Inflammatory macrophage treated with lipopolysaccharide for 4 hours (primary cell): ENCODE results near the gene E2F6.
"Not testable (repeated sequence)": the region's sequence is repeated elsewhere in the genome, so short reads cannot be mapped to it uniquely, and the experiment has no call there.

ENCODE experiments used
- DNase-seq: peaks from one replicate; pipeline ENCODE4 v3.0.0-alpha.2; 2020

Gene E2F6

GRCh38 chr2:11411244-11411643, 54.7 kb downstream of the E2F6 start:
- no peak for DNase-seq

- no peak for DNase-seq
Measured at GRCh38 chr2:11410101-11410500, 55.9 kb downstream of the E2F6 start.

- no peak for DNase-seq
Measured at GRCh38 chr2:11409572-11409959, 56.4 kb downstream of the E2F6 start.

- no peak for DNase-seq
Measured at GRCh38 chr2:11408959-11409571, 56.9 kb downstream of the E2F6 start.

GRCh38 chr2:11407413-11407812, 58.5 kb downstream of the E2F6 start:
- no peak for DNase-seq

GRCh38 chr2:11406958-11407381, 59.0 kb downstream of the E2F6 start:
- no peak for DNase-seq

- DNase-seq, result no peak
Measured at GRCh38 chr2:11406267-11406957, 59.5 kb downstream of the E2F6 start.

- no peak for DNase-seq
Measured at GRCh38 chr2:11405599-11406266, 60.2 kb downstream of the E2F6 start.

- not testable (repeated sequence) for DNase-seq
Measured at GRCh38 chr2:11405074-11405406, 60.9 kb downstream of the E2F6 start.

GRCh38 chr2:11404376-11405073, 61.4 kb downstream of the E2F6 start:
- no peak for DNase-seq

- no peak for DNase-seq
Measured at GRCh38 chr2:11402436-11402835, 63.5 kb downstream of the E2F6 start.

- no peak for DNase-seq
Measured at GRCh38 chr2:11399438-11399762, 66.6 kb downstream of the E2F6 start.

GRCh38 chr2:11398750-11399437, 67.1 kb downstream of the E2F6 start:
- no peak for DNase-seq

GRCh38 chr2:11397513-11397912, 68.4 kb downstream of the E2F6 start:
- DNase-seq, result no peak

GRCh38 chr2:11396467-11397445, 69.2 kb downstream of the E2F6 start:
- DNase-seq, result no peak

GRCh38 chr2:11396021-11396420, 69.9 kb downstream of the E2F6 start:
- no peak for DNase-seq

GRCh38 chr2:11395389-11395788, 70.6 kb downstream of the E2F6 start:
- DNase-seq, result no peak
